Thymus (tissue), 11 donors: Measurements from ENCODE around the gene CCDC51. TPM values are rescaled to one million over a fixed set of nuclear protein-coding genes. Genes with fewer than 3 reads are reported as not detected.
"Not testable (repeated sequence)": the region's sequence is repeated elsewhere in the genome, so short reads cannot be mapped to it uniquely, and the experiment has no call there.

ENCODE experiments used
- DNase-seq, 9 donors: peaks; one replicate each; pipeline ENCODE4 v3.0.0-alpha.2; 2013; ENCODE audit warnings: low spot score in 9 of 9, low read depth in 6 of 9, missing footprints in 1 of 9
- H3K27ac ChIP-seq, 2 donors: one replicate each; pipeline ENCODE4 v1.5.1; 2013; ENCODE audit warnings: control low read depth in 1 of 2, low read depth in 1 of 2, low read length in 1 of 2, mild to moderate bottlenecking in 1 of 2, moderate library complexity in 1 of 2
- H3K27me3 ChIP-seq, 2 donors: one replicate each; pipeline ENCODE4 v1.5.1; 2013; ENCODE audit warnings: low read length in 1 of 2; ENCODE audit not compliant: control insufficient read depth in 2 of 2, insufficient read depth in 1 of 2
- H3K36me3 ChIP-seq, 2 donors: one replicate each; pipeline ENCODE4 v1.5.1; 2013; ENCODE audit warnings: low read length in 1 of 2, mild to moderate bottlenecking in 1 of 2, moderate library complexity in 1 of 2; ENCODE audit not compliant: control insufficient read depth in 2 of 2, insufficient read depth in 2 of 2
- H3K4me1 ChIP-seq, 2 donors: one replicate each; pipeline ENCODE4 v1.5.1; 2013; ENCODE audit warnings: low read length in 2 of 2; ENCODE audit not compliant: control insufficient read depth in 2 of 2, insufficient read depth in 2 of 2
- H3K4me3 ChIP-seq, 2 donors: one replicate each; pipeline ENCODE4 v1.5.1; 2013; ENCODE audit warnings: low read length in 2 of 2, control low read depth in 1 of 2, mild to moderate bottlenecking in 1 of 2
- H3K9me3 ChIP-seq, 2 donors: one replicate each; pipeline ENCODE4 v1.5.1; 2013; ENCODE audit warnings: low read length in 1 of 2, mild to moderate bottlenecking in 1 of 2; ENCODE audit not compliant: control insufficient read depth in 2 of 2, insufficient read depth in 1 of 2
- WGBS: extraction: QIAGEN DNeasy Blood & Tissue Kit; methylation state at CpG from one replicate; pipeline ENCODE4 v1.1.7; 2013; 5-methylcytosine and 5-hydroxymethylcytosine counted together
- polyA plus RNA-seq: library from polyadenylated mRNA; stranded (reverse); fragments of 200-250 nt; gene quantifications from one replicate; pipeline ENCODE4 v1.2.3, GENCODE V29; 2013
- total RNA-seq: library from RNA; stranded (reverse); fragments of 120-200 nt; gene quantifications from one replicate; pipeline ENCODE4 v1.2.4, GENCODE V29; 2013
- donor health status: healthy.

CCDC51 gene
- total and polyA plus RNA-seq, 2 donors = 14.1 to 17.8 TPM

DNA sequence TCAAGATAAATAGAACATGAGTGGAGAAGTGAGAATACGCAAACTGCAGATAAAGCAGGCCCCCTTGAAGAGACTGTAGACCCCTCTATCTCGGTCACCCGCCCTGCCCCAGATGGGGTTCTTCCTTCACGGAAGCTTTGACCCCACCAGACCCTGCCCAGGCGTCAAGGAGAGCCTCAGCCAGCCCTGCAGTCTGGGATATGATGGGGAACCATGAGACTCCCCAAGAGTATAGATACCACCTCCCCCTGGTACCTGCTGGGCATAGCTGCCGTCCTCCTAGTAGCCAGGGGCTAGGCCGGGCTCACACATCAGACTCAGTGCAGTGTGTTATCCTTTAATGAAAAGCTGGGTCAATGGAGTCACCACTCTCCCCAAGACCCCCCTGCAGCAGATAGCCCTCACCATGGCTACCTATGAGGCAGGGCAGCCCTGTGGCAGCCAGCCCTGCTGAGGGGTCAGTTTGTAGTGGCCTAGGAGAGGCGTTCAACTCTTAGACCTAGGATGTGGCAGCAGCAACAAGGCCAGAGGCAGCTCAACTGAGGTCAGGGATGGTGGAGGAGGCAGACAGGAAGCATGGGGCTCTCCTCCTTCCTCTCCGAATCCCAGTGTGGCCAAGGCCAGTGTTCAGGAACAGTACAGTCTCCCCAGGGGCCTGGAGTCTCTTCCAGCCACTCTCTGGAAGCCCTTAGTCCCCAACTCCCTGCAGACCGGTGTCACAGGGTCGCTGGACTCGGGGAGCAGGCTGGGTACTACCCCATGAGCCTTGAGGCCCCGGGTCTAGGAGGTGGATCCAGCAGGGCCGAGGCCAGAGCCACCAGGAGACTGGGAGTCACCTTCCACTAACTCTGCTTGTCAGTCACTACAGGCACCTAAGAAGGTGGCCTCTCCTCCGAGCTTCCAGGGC lies 36.1 kb downstream of the CCDC51 start:
- no peak overlapping the region for H3K4me3 ChIP-seq
- no peak for DNase-seq
- WGBS = 96% methylated on average over 15 of the region's 15 CpGs
- H3K27me3 ChIP-seq = peaks cover 0 to 1% of the 10 kb centered on the region in 2 donors
- peaks cover 0 to 11% of the 10 kb centered on the region in 2 donors for H3K36me3 ChIP-seq
- H3K9me3 ChIP-seq = no peaks in the 10 kb centered on the region
- H3K4me1 ChIP-seq = no peaks in the 10 kb centered on the region
- H3K27ac ChIP-seq = no peak overlapping the region

DNA sequence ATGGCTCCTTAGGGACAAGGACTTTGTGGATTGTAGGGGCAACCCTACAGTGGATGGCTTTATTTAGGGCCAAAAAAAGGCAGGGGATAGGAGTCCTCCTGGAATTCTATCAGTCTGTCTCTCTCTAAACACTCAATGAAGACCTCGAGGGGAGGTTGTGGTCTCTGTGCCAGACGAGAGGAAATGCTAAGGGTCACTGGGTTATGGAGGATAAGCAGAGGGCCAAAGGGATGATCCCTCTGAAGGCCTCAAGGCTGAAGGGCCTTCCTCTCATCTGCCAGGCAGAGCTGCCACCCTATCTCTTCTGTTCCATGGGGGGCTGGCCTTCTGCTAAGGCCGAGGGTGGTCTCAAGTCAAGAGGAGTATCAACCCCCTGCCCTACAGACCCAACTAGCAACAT lies 37.0 kb downstream of the CCDC51 start:
- WGBS = 91% methylated on average over 3 of the region's 3 CpGs
- Histone ChIP-seq H3K27me3 (peaks cover 0 to 3% of the 10 kb centered on the region in 2 donors), H3K27ac (no peak overlapping the region), H3K9me3 (no peaks in the 10 kb centered on the region), H3K36me3 (peaks cover 0 to 6% of the 10 kb centered on the region in 2 donors), H3K4me1 (no peaks in the 10 kb centered on the region), H3K4me3 (no peak overlapping the region)
- DNase-seq = no peak

GRCh38 chr3:48402281-48402732 lies 37.6 kb downstream of the CCDC51 start:
- 88% methylated on average over 8 of the region's 8 CpGs for WGBS
- Histone ChIP-seq H3K36me3 (peaks cover 0 to 6% of the 10 kb centered on the region in 2 donors), H3K4me3 (no peak overlapping the region), H3K27ac (peak overlapping the region; percentile 20 to 37), H3K4me1 (no peaks in the 10 kb centered on the region), H3K9me3 (no peaks in the 10 kb centered on the region), H3K27me3 (peaks cover 0 to 3% of the 10 kb centered on the region in 2 donors)
- DNase-seq = no peak

DNA sequence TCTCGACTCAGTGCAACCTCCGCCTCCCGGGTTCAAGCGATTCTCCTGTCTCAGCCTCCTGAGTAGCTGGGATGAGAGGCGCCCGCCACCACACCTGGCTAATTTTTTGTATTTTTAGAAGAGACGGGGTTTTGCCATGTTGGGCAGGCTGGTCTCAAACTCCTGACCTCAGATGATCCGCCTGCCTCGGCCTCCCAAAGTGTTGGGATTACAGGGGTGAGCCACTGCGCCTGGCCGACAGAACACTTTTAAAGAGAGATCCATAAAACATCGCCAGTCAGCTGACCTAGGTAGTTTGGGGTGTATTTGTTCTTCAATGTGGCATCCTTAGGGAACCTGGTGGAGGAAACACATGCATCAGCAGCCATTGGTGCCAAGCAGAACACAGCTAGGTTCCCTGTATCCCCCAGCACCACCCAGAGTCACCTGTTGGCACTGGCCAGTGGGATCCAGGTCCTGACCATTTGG lies 38.5 kb downstream of the CCDC51 start:
- H3K4me1 ChIP-seq, H3K27me3 ChIP-seq, H3K4me3 ChIP-seq, H3K36me3 ChIP-seq, DNase-seq, H3K9me3 ChIP-seq: not testable (repeated sequence)
- WGBS = 96% methylated on average over 12 of the region's 12 CpGs
- H3K27ac ChIP-seq = peak overlapping the region in 1 of 2 donors; percentile 71

DNA sequence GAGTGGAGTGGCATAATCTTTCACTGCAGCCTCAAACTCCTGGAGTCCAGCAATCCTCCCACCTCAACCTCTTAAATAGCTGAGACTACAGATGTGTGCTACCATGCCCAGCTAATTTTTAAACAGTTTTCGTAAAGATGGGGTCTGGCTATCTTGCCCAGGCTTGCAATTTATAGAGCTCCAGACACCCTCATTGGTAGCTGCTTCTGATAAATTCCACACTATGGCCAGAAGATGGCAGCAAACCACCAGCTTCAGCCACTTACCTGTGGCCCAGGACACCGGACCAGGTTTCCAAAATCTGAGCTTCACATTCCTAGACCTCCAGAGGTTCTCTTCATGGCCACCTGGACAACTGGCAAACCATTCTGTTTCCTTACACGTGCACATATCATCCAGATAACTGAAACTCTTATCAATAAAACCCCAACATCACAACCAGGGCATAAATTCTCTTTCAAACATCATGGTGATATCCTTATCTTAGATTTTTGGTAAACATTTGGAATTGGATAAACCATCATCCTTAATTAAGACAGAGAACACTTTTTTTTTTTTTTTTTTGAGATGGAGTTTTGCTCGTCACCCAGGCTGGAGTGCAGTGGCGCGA lies 39.0 kb downstream of the CCDC51 start:
- Histone ChIP-seq H3K4me3 (no peak overlapping the region), H3K27ac (no peak overlapping the region), H3K36me3 (peaks cover 0 to 3% of the 10 kb centered on the region in 2 donors), H3K27me3 (peaks cover 0 to 3% of the 10 kb centered on the region in 2 donors), H3K9me3 (no peaks in the 10 kb centered on the region), H3K4me1 (no peaks in the 10 kb centered on the region)
- peak; percentile 8 to 80 (median 54) for DNase-seq
- WGBS = 71% methylated on average over 6 of the region's 6 CpGs

DNA sequence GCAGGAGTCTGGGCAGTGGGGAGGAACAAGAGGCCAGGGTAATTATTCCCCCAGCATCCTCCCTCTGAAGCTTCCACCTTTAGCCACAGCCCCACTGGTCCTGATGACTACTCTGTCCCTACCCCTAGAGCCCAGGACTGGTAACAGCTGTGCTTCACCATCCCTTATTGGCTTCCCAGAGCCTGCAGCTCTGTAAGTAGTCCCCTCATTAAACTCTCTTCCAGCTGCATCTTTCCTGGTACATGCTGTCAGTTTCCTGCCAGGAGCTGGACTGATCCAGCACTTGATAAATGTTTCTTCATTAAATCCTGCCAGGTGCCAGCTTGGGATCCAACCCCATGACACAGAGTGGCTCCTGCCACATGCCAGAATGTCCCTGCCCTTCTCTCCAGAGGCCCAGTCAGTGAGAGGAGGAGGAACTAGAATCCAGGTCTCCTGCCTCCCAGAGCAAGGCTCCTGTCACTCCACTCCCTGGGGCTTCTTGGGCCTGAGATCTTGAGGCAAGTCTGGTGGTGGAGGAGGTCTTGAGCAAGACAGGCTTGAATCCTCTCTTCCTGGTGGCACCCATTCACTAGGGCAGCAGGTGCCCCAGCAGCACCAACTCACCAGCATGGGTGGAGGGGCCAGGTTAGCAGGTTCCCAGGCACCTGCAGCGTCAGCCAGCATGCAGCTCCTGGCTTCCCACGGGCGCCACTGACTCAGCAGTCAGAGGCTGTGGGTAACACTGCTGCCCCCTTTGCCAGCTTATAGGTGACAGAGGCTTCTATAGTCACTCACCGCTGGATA lies 40.3 kb downstream of the CCDC51 start:
- DNase-seq = no peak
- Histone ChIP-seq H3K27me3 (peaks cover 0 to 6% of the 10 kb centered on the region in 2 donors), H3K27ac (no peak overlapping the region), H3K36me3 (no peaks in the 10 kb centered on the region), H3K4me3 (no peak overlapping the region), H3K4me1 (no peaks in the 10 kb centered on the region), H3K9me3 (no peaks in the 10 kb centered on the region)
- 40% methylated on average over 4 of the region's 4 CpGs for WGBS

DNA sequence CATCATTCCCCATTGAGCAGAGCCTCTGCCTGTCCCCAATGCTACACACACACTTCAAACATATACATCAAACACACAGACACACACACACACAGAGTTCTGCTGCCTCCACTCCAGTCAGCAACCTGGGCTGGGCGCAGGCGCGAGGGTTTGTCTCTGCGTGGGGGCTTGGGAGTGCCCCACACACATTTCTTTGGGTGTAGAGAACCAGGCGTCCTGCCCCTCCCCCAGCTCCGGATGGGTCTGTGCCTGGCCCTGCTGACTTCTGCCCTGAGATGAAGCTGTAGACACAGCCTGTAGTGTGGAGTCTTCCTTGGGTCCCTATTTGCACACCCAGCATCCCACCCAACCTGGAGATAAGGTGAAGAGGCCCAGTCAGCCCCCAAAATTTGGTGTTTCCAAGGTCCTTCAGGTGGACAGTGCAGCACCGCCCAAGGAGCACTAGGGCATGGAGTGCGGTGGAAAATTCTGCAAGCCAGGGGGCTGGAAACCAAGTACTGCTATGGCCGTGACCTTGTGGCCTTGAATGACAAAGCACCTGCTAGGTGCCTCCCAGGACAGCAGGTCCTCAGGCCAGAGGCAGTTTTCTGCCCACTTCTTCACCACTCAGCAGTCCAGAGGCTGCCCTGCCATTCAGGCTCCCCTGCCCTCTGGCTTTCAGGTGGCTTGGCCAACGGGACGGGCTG lies 41.1 kb downstream of the CCDC51 start:
- H3K9me3 ChIP-seq = no peaks in the 10 kb centered on the region
- no peak overlapping the region for H3K4me3 ChIP-seq
- WGBS = 91% methylated on average over 11 of the region's 11 CpGs
- no peak for DNase-seq
- H3K36me3 ChIP-seq = no peaks in the 10 kb centered on the region
- no peak overlapping the region for H3K27ac ChIP-seq
- H3K4me1 ChIP-seq = no peaks in the 10 kb centered on the region
- H3K27me3 ChIP-seq = peaks cover 0 to 6% of the 10 kb centered on the region in 2 donors

GRCh38 chr3:48397767-48398681 lies 41.9 kb downstream of the CCDC51 start:
- H3K27ac ChIP-seq = no peak overlapping the region
- no peaks in the 10 kb centered on the region for H3K36me3 ChIP-seq
- 93% methylated on average over 9 of the region's 9 CpGs for WGBS
- no peak for DNase-seq
- peaks cover 0 to 6% of the 10 kb centered on the region in 2 donors for H3K27me3 ChIP-seq
- no peaks in the 10 kb centered on the region for H3K4me1 ChIP-seq
- no peak overlapping the region for H3K4me3 ChIP-seq
- H3K9me3 ChIP-seq = no peaks in the 10 kb centered on the region
